Upper lobe of left lung (tissue), 6 donors: ENCODE measurements around the gene RFTN1. TPM values are rescaled to one million over a fixed set of nuclear protein-coding genes. Genes with fewer than 3 reads are reported as not detected.
A peak's percentile ranks its signal among the peaks of the same experiment; 100 is the strongest.

Source experiments
- ATAC-seq, 2 donors: fragments of 200-7000 bp; cut with Tn5 transposase; one replicate each; pipeline ENCODE4 v1.9.1; 2022; ENCODE audit warnings: mild to moderate bottlenecking in 2 of 2, moderate library complexity in 2 of 2; ENCODE audit not compliant: low FRiP score in 2 of 2
- DNase-seq, 2 donors: peaks; one replicate each; pipeline ENCODE4 v3.0.0-alpha.2; 2019 to 2020
- H3K27ac ChIP-seq, 4 donors: fragments of 200-600 bp; sonication (generic); one replicate each; pipeline ENCODE4 v1.5.1; 2016 to 2019
- H3K27me3 ChIP-seq, 4 donors: fragments of 200-600 bp; sonication (generic); one replicate each; pipeline ENCODE4 v1.5.1; 2017 to 2019
- H3K36me3 ChIP-seq, 4 donors: fragments of 200-600 bp; sonication (generic); one replicate each; pipeline ENCODE4 v1.5.1; 2016 to 2019
- H3K4me1 ChIP-seq, 4 donors: fragments of 200-600 bp; sonication (generic); one replicate each; pipeline ENCODE4 v1.5.1; 2018 to 2019
- H3K4me3 ChIP-seq, 4 donors: fragments of 200-600 bp; sonication (generic); one replicate each; pipeline ENCODE4 v1.5.1; 2017 to 2019; ENCODE audit warnings: mild to moderate bottlenecking in 2 of 4, moderate library complexity in 1 of 4
- H3K9me3 ChIP-seq, 4 donors: fragments of 200-600 bp; sonication (generic); one replicate each; pipeline ENCODE4 v1.5.1; 2018 to 2019
- CTCF ChIP-seq, 6 experiments: fragments of 450-650 bp in 4 of 6; fragments of 200-600 bp in 2 of 6; sonication (generic) in 2 of 6; IDR thresholded peaks; one replicate each; pipeline ENCODE4 v1.5.1; 2016 to 2019; ENCODE audit warnings: antibody characterized with exemption in 6 of 6
- EP300 ChIP-seq, 4 donors: sonication (generic); formaldehyde crosslinking; IDR thresholded peaks; one replicate each; pipeline ENCODE4 v1.5.1; 2017; ENCODE audit warnings: antibody characterized with exemption in 4 of 4, control low read depth in 2 of 4
- POLR2A ChIP-seq, 4 donors: fragments of 450-650 bp; IDR thresholded peaks; one replicate each; pipeline ENCODE4 v1.5.1; 2016 to 2017; ENCODE audit warnings: antibody characterized with exemption in 4 of 4, mild to moderate bottlenecking in 2 of 4
- POLR2AphosphoS5 ChIP-seq, 2 donors: sonication (generic); formaldehyde crosslinking; IDR thresholded peaks; one replicate each; pipeline ENCODE4 v1.5.1; 2017; ENCODE audit warnings: antibody characterized with exemption in 2 of 2
- WGBS, 2 donors: methylation state at CpG; one replicate each; pipeline ENCODE4 v1.1.5; 2017 to 2018; 5-methylcytosine and 5-hydroxymethylcytosine counted together
- total RNA-seq, 6 donors: library from RNA; depleted of rRNA in 4 of 6; stranded (reverse); fragments of >200 nt in 4 of 6; gene quantifications; one replicate each; pipeline versions ENCODE4 v1.1.0 to v1.2.1, GENCODE V29; 2016 to 2021
- donor health status: DM: no; HTN: no; CAD: no; lungs with moderate emphysema.
- donor health status: DM: no; HTN: yes; CAD: no; lungs with severe emphysema.

Gene RFTN1
- total RNA-seq, 6 donors from 2014 or later = 62.1 to 121 (median 76.1) TPM

- no peaks in the 10 kb centered on the region for H3K27me3 ChIP-seq
- no peak for DNase-seq
- H3K27ac ChIP-seq = no peak overlapping the region
- TF ChIP-seq CTCF (IDR thresholded peaks at IDR 0.05) (no peak), POLR2AphosphoS5 (IDR thresholded peaks at IDR 0.05) (no peak), POLR2A (IDR thresholded peaks at IDR 0.05) (no peak), EP300 (IDR thresholded peaks at IDR 0.05) (no peak)
- peaks cover 0 to 30% (median 17%) of the 10 kb centered on the region in 4 donors for H3K4me1 ChIP-seq
- H3K4me3 ChIP-seq = no peak overlapping the region
- H3K36me3 ChIP-seq = peaks cover 0 to 3% (median 0%) of the 10 kb centered on the region in 4 donors
- ATAC-seq = no peak
- 60 to 68% methylated on average over 2 of the region's 2 CpGs for WGBS, 2 donors
- H3K9me3 ChIP-seq = no peaks in the 10 kb centered on the region
Measured at GRCh38 chr3:16303037-16303575, 210.4 kb downstream of the RFTN1 start.

GRCh38 chr3:16302082-16302631 lies 211.3 kb downstream of the RFTN1 start:
- no peak for DNase-seq
- Histone ChIP-seq H3K27me3 (no peaks in the 10 kb centered on the region), H3K9me3 (no peaks in the 10 kb centered on the region), H3K27ac (peak overlapping the region in 2 of 4 donors; percentile 66 to 70), H3K36me3 (peaks cover 0 to 3% (median 0%) of the 10 kb centered on the region in 4 donors), H3K4me1 (peaks cover 0 to 30% (median 17%) of the 10 kb centered on the region in 4 donors), H3K4me3 (no peak overlapping the region)
- no peak for ATAC-seq
- no peak for TF ChIP-seq POLR2A (IDR thresholded peaks at IDR 0.05)
- TF ChIP-seq POLR2AphosphoS5 (IDR thresholded peaks at IDR 0.05) = no peak
- no peak for TF ChIP-seq EP300 (IDR thresholded peaks at IDR 0.05)
- no peak for TF ChIP-seq CTCF (IDR thresholded peaks at IDR 0.05)
- WGBS, 2 donors = 71 to 75% methylated on average over 6 of the region's 6 CpGs

GRCh38 chr3:16301507-16301906 lies 212.0 kb downstream of the RFTN1 start:
- peak overlapping the region in 3 of 4 donors; percentile 26 to 70 (median 66) for H3K27ac ChIP-seq
- H3K4me1 ChIP-seq = peaks cover 0 to 30% (median 17%) of the 10 kb centered on the region in 4 donors
- TF ChIP-seq CTCF (IDR thresholded peaks at IDR 0.05) (no peak), POLR2A (IDR thresholded peaks at IDR 0.05) (no peak), EP300 (IDR thresholded peaks at IDR 0.05) (no peak), POLR2AphosphoS5 (IDR thresholded peaks at IDR 0.05) (no peak)
- H3K27me3 ChIP-seq = no peaks in the 10 kb centered on the region
- 49 to 53% methylated on average over 6 of the region's 6 CpGs for WGBS, 2 donors
- ATAC-seq = peak; percentile 46 to 83
- DNase-seq = peak in 1 of 2 donors; percentile 74
- peaks cover 0 to 3% (median 0%) of the 10 kb centered on the region in 4 donors for H3K36me3 ChIP-seq
- peak overlapping the region in 1 of 4 donors; percentile 21 for H3K4me3 ChIP-seq
- H3K9me3 ChIP-seq = no peaks in the 10 kb centered on the region

GRCh38 chr3:16300881-16301359 lies 212.6 kb downstream of the RFTN1 start:
- Histone ChIP-seq H3K36me3 (peaks cover 0 to 4% (median 0%) of the 10 kb centered on the region in 4 donors), H3K27me3 (no peaks in the 10 kb centered on the region), H3K27ac (peak overlapping the region; percentile 12 to 70 (median 45)), H3K4me1 (peaks cover 0 to 30% (median 17%) of the 10 kb centered on the region in 4 donors), H3K4me3 (peak overlapping the region in 1 of 4 donors; percentile 21), H3K9me3 (no peaks in the 10 kb centered on the region)
- TF ChIP-seq POLR2A (IDR thresholded peaks at IDR 0.05) (peak in 1 of 4 donors; percentile 25), EP300 (IDR thresholded peaks at IDR 0.05) (no peak), POLR2AphosphoS5 (IDR thresholded peaks at IDR 0.05) (peak in 1 of 2 donors; percentile 24)
- 48 to 56% methylated on average over 2 of the region's 2 CpGs for WGBS, 2 donors
- peak; percentile 50 to 71 for ATAC-seq
- DNase-seq = peak in 1 of 2 donors; percentile 47

- H3K4me1 ChIP-seq = peaks cover 0 to 30% (median 17%) of the 10 kb centered on the region in 4 donors
Measured at GRCh38 chr3:16300307-16300706, 213.2 kb downstream of the RFTN1 start.

More at GRCh38 chr3:16300307-16300706, 213.2 kb downstream of the RFTN1 start:
- H3K27me3 ChIP-seq = no peaks in the 10 kb centered on the region
- H3K9me3 ChIP-seq = no peaks in the 10 kb centered on the region
- TF ChIP-seq EP300 (IDR thresholded peaks at IDR 0.05) = no peak
- TF ChIP-seq POLR2AphosphoS5 (IDR thresholded peaks at IDR 0.05) = no peak
- TF ChIP-seq CTCF (IDR thresholded peaks at IDR 0.05) = no peak
- no peak for TF ChIP-seq POLR2A (IDR thresholded peaks at IDR 0.05)
- peak overlapping the region in 3 of 4 donors; percentile 12 to 70 (median 66) for H3K27ac ChIP-seq
- WGBS, 2 donors = 61 to 87% methylated on average over 2 of the region's 2 CpGs
- no peak for ATAC-seq
- H3K36me3 ChIP-seq = peaks cover 0 to 7% (median 0%) of the 10 kb centered on the region in 4 donors
- DNase-seq = no peak
- no peak overlapping the region for H3K4me3 ChIP-seq
